ENCODE data around the gene INTS7.
"Not testable (repeated sequence)": the region's sequence is repeated elsewhere in the genome, so short reads cannot be mapped to it uniquely, and the experiment has no call there.

INTS7 gene

GRCh38 chr1:211929683-211930082 lies 105.7 kb downstream of the INTS7 start:
- no peak for DNase-seq

- no peak for DNase-seq
Observed at GRCh38 chr1:211928993-211929637, 106.2 kb downstream of the INTS7 start.

- no peak for DNase-seq
Observed at GRCh38 chr1:211928290-211928801, 107.0 kb downstream of the INTS7 start.

- DNase-seq: peak; percentile 7
Observed at GRCh38 chr1:211925016-211925415, 110.3 kb downstream of the INTS7 start.

- DNase-seq: no peak
Observed at GRCh38 chr1:211924256-211924655, 111.1 kb downstream of the INTS7 start.

- no peak for DNase-seq
Observed at GRCh38 chr1:211923095-211923494, 112.3 kb downstream of the INTS7 start.

- DNase-seq: no peak
Observed at GRCh38 chr1:211921579-211922095, 113.7 kb downstream of the INTS7 start.

GRCh38 chr1:211920602-211921226 lies 114.6 kb downstream of the INTS7 start:
- no peak for DNase-seq

GRCh38 chr1:211920141-211920572 lies 115.2 kb downstream of the INTS7 start:
- DNase-seq: no peak

GRCh38 chr1:211918843-211919414 lies 116.4 kb downstream of the INTS7 start:
- DNase-seq: no peak

GRCh38 chr1:211916458-211916857 lies 118.9 kb downstream of the INTS7 start:
- not testable (repeated sequence) for DNase-seq

GRCh38 chr1:211915924-211916323 lies 119.4 kb downstream of the INTS7 start:
- no peak for DNase-seq

- no peak for DNase-seq
Observed at GRCh38 chr1:211912844-211913432, 122.4 kb downstream of the INTS7 start.

GRCh38 chr1:211912038-211912437 lies 123.3 kb downstream of the INTS7 start:
- no peak for DNase-seq

- no peak for DNase-seq
Observed at GRCh38 chr1:211910913-211911485, 124.4 kb downstream of the INTS7 start.

GRCh38 chr1:211910113-211910884 lies 125.1 kb downstream of the INTS7 start:
- DNase-seq: no peak

GRCh38 chr1:211909395-211909794 lies 126.0 kb downstream of the INTS7 start:
- no peak for DNase-seq

- DNase-seq: no peak
Observed at GRCh38 chr1:211908951-211909350, 126.4 kb downstream of the INTS7 start.

- no peak for DNase-seq
Observed at GRCh38 chr1:211908453-211908852, 126.9 kb downstream of the INTS7 start.

- DNase-seq: no peak
Observed at GRCh38 chr1:211903490-211904245, 131.7 kb downstream of the INTS7 start.

- DNase-seq: no peak
Observed at GRCh38 chr1:211902624-211903291, 132.6 kb downstream of the INTS7 start.
